Immature natural killer cell (primary cell): ENCODE results near the gene ARFIP1. TPM values are rescaled to one million over a fixed set of nuclear protein-coding genes. Genes with fewer than 3 reads are reported as not detected.
A peak's percentile ranks its signal among the peaks of the same experiment; 100 is the strongest.

ENCODE experiments used
- DNase-seq, 3 donors: peaks; one replicate each; pipeline ENCODE4 v3.0.0; 2022; ENCODE audit warnings: mixed read lengths in 1 of 3
- H3K27ac Mint-ChIP-seq, 6 donors: one replicate each; pipeline ENCODE4 v1.8.0; 2020; ENCODE audit warnings: mixed read lengths in 6 of 6, mild to moderate bottlenecking in 5 of 6, inconsistent platforms in 4 of 6, moderate library complexity in 3 of 6
- H3K27me3 Mint-ChIP-seq, 3 donors: one replicate each; pipeline ENCODE4 v1.8.0; 2020 to 2021; ENCODE audit warnings: low read depth in 3 of 3, mild to moderate bottlenecking in 3 of 3, mixed read lengths in 3 of 3, moderate library complexity in 3 of 3, inconsistent platforms in 1 of 3
- H3K36me3 Mint-ChIP-seq, 3 donors: one replicate each; pipeline ENCODE4 v1.8.0; 2020; ENCODE audit warnings: mixed read lengths in 3 of 3, inconsistent platforms in 2 of 3, mild to moderate bottlenecking in 2 of 3
- H3K4me1 Mint-ChIP-seq, 2 donors: one replicate each; pipeline ENCODE4 v1.8.0; 2020; ENCODE audit warnings: inconsistent platforms in 2 of 2, mild to moderate bottlenecking in 2 of 2, mixed read lengths in 2 of 2, moderate library complexity in 1 of 2
- H3K4me3 Mint-ChIP-seq, 5 donors: one replicate each; pipeline ENCODE4 v1.8.0; 2020; ENCODE audit warnings: mild to moderate bottlenecking in 5 of 5, mixed read lengths in 5 of 5, inconsistent platforms in 3 of 5, moderate library complexity in 3 of 5
- H3K9me3 Mint-ChIP-seq, 6 donors: one replicate each; pipeline ENCODE4 v1.8.0; 2020; ENCODE audit warnings: mild to moderate bottlenecking in 6 of 6, mixed read lengths in 6 of 6, inconsistent platforms in 4 of 6, moderate library complexity in 3 of 6
- polyA plus RNA-seq, 3 donors: library from polyadenylated mRNA; unstranded; fragments of 300-500 nt; fragmentation: Illumina TruSeq; gene quantifications; one replicate each; pipeline ENCODE4 v1.2.3, GENCODE V29; 2021

ARFIP1 gene
- polyA plus RNA-seq, 3 donors from 2014 or later: 23.2 to 31.0 (median 25.6) TPM

DNA sequence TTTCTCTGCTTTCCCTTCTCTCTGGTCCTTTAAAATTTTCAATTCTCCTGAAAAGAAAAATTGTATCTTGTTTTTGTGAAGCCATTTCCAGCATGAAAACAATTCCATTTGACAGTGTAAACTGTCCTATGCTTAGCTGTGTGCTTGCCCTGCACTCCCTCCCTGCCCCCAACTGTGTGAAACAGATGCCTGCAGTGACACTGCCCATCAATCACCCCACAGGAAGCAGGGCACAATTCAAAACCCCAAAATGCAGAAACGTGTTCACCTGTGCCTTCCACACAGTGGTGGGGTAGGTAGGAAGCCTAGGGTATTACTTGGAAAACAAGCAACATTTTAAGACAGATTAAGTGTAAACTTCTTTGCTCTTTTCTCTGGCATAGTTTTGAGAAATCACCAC, 150.1 kb downstream of the ARFIP1 start:
- H3K27me3 Mint-ChIP-seq: peaks cover 2 to 4% (median 3%) of the 10 kb centered on the region in 3 donors
- peaks cover 0 to 4% (median 3%) of the 10 kb centered on the region in 3 donors for H3K36me3 Mint-ChIP-seq
- no peak overlapping the region for H3K4me3 Mint-ChIP-seq
- H3K27ac Mint-ChIP-seq: no peak overlapping the region
- H3K4me1 Mint-ChIP-seq: peaks cover 3 to 5% of the 10 kb centered on the region in 2 donors
- H3K9me3 Mint-ChIP-seq: peaks cover 0 to 1% (median 0%) of the 10 kb centered on the region in 6 donors
- no peak for DNase-seq

DNA sequence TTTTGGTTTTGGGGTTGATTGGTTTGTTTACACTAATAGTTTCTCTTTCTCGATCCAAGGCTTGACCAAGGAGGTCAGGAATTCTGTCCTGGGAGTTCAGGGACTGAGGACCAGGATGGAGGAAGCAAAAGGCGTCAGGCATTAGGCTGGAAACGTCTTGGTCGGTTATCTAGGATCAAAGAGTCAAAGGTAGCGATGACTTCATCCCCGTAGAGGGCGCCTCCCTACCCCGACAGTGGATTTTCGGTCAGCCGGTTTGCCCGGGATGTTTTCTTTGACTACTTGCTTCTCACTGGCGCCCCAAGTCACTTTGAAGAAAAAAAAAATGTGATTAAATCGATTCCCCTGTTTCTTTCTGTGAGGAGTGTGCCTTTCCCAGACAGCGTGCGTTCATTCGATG, 155.4 kb downstream of the ARFIP1 start:
- Mint-ChIP-seq H3K9me3 (peaks cover 0 to 1% (median 0%) of the 10 kb centered on the region in 6 donors), H3K27ac (no peak overlapping the region), H3K27me3 (peaks cover 10 to 25% (median 14%) of the 10 kb centered on the region in 3 donors), H3K4me3 (peak overlapping the region; percentile 73 to 82 (median 79)), H3K36me3 (no peaks in the 10 kb centered on the region), H3K4me1 (peaks cover 23 to 26% of the 10 kb centered on the region in 2 donors)
- no peak for DNase-seq

DNA sequence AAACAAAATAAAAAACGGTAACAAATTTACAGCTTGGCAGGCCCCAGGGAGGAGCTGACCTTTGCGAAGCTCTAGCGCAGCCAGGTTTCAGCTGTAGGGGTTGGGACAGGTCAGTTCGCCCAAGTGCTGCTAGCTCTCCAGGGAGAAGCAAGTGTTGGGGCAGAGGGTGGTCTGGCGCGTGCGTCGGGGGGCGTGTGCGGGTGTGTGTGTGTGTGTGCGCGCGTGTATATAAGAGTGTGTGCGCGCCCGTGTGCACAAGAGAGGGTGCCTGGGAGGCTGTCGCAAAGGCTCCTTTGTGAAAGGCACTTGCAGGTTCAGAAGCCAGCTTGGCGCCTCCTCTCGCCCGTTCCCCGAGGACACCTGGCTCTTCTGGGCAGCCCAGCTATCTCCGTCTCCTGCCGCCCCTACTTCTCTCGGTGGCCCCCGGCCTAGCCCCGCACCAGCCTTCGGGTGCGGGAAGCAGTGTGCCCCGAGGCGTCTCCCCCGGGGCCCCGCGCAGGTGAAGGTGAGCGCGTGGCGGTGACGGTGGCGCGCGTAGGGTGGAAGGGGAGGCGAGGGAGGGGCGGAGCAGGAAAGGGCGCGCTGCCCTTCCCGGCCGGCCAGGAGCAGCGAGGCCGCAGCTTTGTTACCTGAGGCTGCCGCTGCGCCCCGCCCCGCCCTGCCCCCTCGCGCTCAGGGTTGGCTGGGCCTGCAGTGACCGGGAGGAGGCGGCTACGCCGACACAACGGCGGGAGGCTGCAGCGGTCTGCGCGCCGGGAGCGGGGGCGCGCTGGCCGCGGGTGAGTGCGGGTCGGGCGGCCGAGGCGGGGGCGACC, 156.1 kb downstream of the ARFIP1 start, which contains the start of gene FHDC1:
FHDC1 (plus strand) TSS at position 693 of the 815 bp plus-strand sequence. CDS start 6,735 bp downstream, outside the sequence.
- Mint-ChIP-seq H3K4me3 (peak within 1 kb of the TSS; percentile 73 to 82 (median 79)), H3K9me3 (peaks cover 0 to 1% (median 0%) of the 10 kb centered on the region in 6 donors), H3K36me3 (no peaks in the 10 kb centered on the region), H3K4me1 (peaks cover 23 to 26% of the 10 kb centered on the region in 2 donors), H3K27me3 (peaks cover 10 to 28% (median 14%) of the 10 kb centered on the region in 3 donors), H3K27ac (no peak within 1 kb of the TSS)
- peak in 1 of 3 donors; percentile 6 for DNase-seq

DNA sequence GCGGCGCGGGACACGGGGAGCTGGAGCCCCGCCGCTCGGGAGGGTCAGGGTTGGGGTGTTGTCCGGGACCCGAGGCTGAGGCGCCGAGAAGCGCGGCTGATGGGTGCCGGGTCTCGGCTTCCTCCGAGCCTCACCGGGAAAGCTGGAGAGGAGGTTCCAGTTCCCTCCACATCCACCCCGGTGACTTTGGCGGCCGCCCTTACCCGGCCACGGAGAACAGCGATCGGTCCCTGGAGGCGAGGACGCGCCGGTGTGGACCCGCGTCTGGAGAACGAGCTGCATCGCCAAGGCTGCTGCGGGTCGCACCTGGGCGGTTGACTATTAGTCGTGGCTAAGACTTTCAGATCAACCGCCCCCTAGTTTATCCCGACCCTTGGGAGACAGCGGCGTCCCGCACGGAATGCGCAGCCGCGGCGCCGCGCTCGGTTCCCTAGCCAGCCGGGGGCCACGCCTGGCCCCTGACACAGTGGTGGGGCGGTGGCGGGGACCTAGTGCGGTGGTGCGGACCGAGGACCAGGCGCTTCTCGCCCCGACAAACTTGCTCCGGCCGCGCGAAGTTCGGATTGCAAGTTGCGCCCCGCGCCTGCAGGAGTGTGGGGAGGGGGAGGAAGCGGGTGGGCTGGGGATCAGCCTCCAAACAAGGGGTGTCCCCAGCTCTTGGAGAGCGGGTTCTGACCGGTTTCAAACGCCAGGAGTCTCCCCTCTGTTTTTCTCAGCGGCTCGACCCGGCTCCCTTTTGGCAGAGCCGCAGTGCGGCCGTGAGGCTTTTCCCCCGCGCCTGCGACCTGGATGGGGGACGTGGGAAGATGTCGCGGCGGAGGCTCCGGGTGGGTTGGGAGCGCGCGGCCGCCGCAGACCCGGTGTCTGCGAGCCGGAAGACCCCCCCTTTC, 156.9 kb downstream of the ARFIP1 start:
- Mint-ChIP-seq H3K9me3 (peaks cover 0 to 1% (median 0%) of the 10 kb centered on the region in 6 donors), H3K27ac (no peak overlapping the region), H3K4me3 (peak overlapping the region; percentile 63 to 77 (median 65)), H3K36me3 (no peaks in the 10 kb centered on the region), H3K27me3 (peaks cover 10 to 31% (median 14%) of the 10 kb centered on the region in 3 donors), H3K4me1 (peaks cover 23 to 26% of the 10 kb centered on the region in 2 donors)
- DNase-seq: peak in 2 of 3 donors; percentile 17 to 19

DNA sequence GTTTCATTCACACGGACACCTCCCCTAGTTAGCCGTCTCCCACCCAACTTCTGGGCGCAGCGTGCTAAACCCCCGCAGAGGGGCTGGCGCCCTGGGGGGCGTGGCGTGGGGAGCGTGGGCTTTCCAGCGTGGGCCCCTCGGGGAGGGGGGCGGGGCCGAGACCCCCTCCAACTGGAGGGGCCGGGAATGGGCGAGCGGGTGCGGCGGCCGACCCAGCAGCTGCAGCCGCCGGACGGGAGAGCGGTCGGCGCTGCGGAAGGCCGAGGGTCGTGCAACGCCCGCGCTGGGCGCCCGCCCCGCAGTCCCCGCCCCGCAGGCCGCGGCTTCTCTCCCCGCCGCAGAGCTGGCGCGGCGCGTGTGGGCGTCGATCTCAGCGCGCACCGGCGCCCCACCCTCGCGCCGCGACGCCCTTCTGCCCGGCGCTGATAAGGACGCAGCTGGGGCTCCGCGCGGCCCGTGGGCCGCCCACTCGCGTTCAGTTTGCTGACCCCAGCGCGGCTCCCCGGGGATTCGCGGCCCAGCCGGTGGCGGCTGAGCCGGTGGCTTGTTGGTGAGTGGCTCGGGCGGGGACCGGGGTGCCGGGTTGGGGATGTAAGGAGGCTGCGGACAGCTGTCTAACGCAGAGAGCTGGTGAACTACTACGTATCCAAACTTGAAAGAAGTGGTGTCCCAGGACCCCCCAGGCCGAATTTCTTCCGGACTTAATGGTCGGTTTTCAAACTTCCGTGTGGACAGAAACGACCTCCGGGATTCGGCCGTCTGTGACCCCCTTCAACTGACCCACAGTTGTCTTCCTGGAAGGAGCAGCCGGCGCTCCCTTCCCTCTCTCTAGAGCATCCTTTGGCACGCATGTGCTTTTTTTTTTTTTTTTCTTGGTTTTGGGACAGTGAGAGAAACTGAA, 157.8 kb downstream of the ARFIP1 start:
- Mint-ChIP-seq H3K27ac (no peak overlapping the region), H3K36me3 (no peaks in the 10 kb centered on the region), H3K27me3 (peaks cover 10 to 31% (median 14%) of the 10 kb centered on the region in 3 donors), H3K4me1 (peaks cover 23 to 26% of the 10 kb centered on the region in 2 donors), H3K4me3 (peak overlapping the region; percentile 83 to 91 (median 88)), H3K9me3 (peaks cover 0 to 1% (median 0%) of the 10 kb centered on the region in 6 donors)
- peak in 2 of 3 donors; percentile 21 for DNase-seq

DNA sequence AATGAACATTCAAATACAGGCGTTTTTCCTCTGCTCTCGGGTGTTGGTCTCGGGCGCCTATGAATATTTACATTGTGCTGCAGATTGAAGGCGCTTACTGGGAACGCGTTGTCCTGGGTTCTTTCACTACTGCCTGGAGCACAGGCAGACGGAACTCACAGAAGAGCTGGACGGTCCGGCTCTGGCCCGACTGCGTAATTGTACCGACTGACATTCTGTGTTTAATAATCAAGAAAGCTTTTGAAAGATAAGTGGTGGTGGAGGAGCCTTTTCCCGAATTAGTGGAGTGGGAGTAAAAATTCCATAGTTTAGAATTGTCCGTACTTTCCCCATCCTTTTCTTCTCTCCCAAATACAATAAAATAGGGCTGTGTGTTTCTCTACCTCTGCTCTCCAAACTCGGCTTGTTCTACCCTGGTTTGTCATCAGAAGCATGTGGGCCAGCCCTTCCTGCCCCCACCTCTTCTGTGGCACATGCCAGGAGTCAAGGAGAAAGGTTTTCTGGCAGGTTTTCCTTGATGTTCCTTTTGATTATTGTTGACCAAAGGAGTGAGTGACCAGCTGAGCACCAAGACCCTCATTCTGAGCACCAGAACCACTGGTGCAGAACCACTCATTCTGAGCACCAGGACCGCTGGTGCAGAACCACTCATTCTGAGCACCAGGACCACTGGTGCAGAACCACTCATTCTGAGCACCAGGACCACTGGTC, 158.6 kb downstream of the ARFIP1 start:
- Mint-ChIP-seq H3K36me3 (no peaks in the 10 kb centered on the region), H3K27me3 (peaks cover 10 to 31% (median 14%) of the 10 kb centered on the region in 3 donors), H3K4me1 (peaks cover 23 to 26% of the 10 kb centered on the region in 2 donors), H3K9me3 (peaks cover 0 to 1% (median 0%) of the 10 kb centered on the region in 6 donors), H3K27ac (no peak overlapping the region), H3K4me3 (peak overlapping the region; percentile 83 to 91 (median 88))
- no peak for DNase-seq

DNA sequence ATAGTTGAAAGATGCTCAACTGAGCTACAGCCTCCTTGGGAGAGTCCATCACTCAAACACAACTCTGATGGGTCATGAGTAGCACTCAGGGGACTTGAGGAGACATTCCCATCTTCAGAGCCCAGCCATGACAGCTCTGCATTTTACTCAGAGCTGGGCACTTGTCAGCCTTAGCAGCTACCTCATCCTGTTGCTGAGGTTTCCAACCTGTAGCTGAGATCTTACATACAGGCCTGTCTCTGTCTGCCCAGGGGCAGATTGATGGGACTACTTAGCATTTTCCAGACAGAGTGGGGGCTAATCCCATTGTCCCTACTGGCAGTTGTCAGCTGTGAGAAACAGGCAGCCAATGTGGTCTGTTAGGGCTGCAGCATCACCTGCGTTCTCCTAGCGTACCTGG, 159.9 kb downstream of the ARFIP1 start:
- Mint-ChIP-seq H3K36me3 (peaks cover 0 to 6% (median 0%) of the 10 kb centered on the region in 3 donors), H3K27ac (no peak overlapping the region), H3K9me3 (no peaks in the 10 kb centered on the region), H3K27me3 (peaks cover 8 to 31% (median 14%) of the 10 kb centered on the region in 3 donors), H3K4me3 (no peak overlapping the region), H3K4me1 (peaks cover 20 to 23% of the 10 kb centered on the region in 2 donors)
- DNase-seq: no peak

DNA sequence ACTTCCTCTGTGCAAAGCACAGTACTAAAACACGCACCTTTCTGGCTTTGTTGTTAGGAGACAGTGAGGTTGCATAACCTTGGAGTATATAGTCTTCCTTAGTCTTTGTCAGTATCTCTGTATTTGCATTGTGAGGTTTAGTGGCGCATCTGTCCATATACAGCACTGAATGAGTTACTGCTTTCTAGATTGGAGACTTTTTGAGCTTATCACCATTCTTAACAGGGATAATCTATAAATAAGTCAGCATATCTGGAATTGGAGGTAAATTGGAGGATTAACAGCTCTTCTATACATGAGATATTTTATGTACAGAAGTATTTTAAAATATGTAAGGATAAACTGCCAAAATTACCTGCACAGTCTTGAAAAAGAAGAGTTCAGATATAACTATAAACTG, 160.7 kb downstream of the ARFIP1 start:
- peaks cover 14 to 15% of the 10 kb centered on the region in 2 donors for H3K4me1 Mint-ChIP-seq
- peaks cover 8 to 29% (median 10%) of the 10 kb centered on the region in 3 donors for H3K27me3 Mint-ChIP-seq
- peak overlapping the region in 2 of 5 donors; percentile 4 to 45 for H3K4me3 Mint-ChIP-seq
- peaks cover 0 to 7% (median 3%) of the 10 kb centered on the region in 3 donors for H3K36me3 Mint-ChIP-seq
- no peak for DNase-seq
- H3K27ac Mint-ChIP-seq: no peak overlapping the region
- H3K9me3 Mint-ChIP-seq: no peaks in the 10 kb centered on the region

DNA sequence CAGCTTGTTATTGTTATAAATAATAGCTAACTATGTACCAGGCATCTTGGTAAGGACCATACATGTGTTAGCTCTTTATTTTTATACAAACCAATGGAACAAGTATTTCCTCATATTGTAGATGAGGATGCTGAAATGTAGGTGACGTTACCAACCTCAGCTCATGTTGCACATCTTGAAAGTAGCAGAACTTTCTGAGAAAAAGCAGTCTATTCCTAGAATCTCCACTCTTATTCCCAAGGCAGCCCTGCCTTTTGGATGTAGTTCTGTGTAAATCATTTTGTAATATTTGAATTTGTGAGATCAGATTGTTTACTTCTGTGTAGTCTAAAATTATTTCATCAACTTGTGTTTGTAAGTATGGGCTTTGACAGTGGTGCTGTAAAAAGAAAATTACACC, 161.7 kb downstream of the ARFIP1 start:
- Mint-ChIP-seq H3K27me3 (peaks cover 5 to 26% (median 10%) of the 10 kb centered on the region in 3 donors), H3K36me3 (peaks cover 0 to 7% (median 3%) of the 10 kb centered on the region in 3 donors), H3K4me1 (peaks cover 10 to 12% of the 10 kb centered on the region in 2 donors), H3K9me3 (no peaks in the 10 kb centered on the region), H3K4me3 (no peak overlapping the region), H3K27ac (no peak overlapping the region)
- DNase-seq: no peak

DNA sequence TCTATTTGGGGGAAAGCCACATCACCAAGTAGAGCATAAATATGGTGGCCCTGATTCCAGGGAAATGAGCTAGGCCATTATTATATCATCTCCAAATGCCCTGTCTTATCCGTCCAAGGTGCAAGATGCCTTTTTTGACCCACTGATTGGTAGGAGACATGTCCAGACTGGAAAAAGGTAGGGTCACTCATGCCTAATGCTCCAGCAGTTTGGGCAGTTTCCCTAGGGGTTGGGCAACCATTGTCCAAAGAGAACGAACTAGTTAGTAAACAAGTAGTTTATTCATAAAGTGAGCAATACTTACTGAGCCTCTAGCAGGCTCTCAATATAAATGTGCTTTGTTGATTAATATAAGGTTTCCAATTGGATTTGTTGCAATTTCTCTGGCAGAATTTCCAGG, 162.6 kb downstream of the ARFIP1 start:
- Mint-ChIP-seq H3K4me3 (no peak overlapping the region), H3K4me1 (peaks cover 10 to 12% of the 10 kb centered on the region in 2 donors), H3K9me3 (no peaks in the 10 kb centered on the region), H3K36me3 (peaks cover 0 to 7% (median 3%) of the 10 kb centered on the region in 3 donors), H3K27ac (no peak overlapping the region), H3K27me3 (peaks cover 5 to 26% (median 10%) of the 10 kb centered on the region in 3 donors)
- DNase-seq: no peak

DNA sequence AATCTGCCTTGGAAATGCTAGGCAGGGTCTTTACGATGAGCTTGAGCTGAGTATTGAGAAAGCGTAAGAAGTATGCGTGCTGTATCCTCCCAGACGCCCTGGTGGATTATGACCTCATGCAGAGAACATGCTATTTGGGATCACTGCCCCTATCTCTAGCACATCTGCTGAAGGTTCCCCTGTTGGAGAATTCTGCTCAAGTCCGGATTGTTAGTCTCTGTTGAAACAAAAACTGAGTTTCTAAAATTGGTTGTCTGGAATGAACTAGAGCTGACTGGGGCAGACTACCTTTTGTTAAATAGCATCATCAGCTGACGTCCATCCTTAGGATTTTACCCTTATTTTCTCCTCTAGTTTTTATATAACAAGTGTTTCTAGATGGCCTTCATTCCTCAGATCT, 163.9 kb downstream of the ARFIP1 start:
- DNase-seq: no peak
- Mint-ChIP-seq H3K27me3 (peaks cover 0 to 19% (median 1%) of the 10 kb centered on the region in 3 donors), H3K4me3 (no peak overlapping the region), H3K36me3 (peaks cover 0 to 10% (median 3%) of the 10 kb centered on the region in 3 donors), H3K27ac (no peak overlapping the region), H3K9me3 (no peaks in the 10 kb centered on the region), H3K4me1 (peaks cover 2% of the 10 kb centered on the region in 2 donors)

DNA sequence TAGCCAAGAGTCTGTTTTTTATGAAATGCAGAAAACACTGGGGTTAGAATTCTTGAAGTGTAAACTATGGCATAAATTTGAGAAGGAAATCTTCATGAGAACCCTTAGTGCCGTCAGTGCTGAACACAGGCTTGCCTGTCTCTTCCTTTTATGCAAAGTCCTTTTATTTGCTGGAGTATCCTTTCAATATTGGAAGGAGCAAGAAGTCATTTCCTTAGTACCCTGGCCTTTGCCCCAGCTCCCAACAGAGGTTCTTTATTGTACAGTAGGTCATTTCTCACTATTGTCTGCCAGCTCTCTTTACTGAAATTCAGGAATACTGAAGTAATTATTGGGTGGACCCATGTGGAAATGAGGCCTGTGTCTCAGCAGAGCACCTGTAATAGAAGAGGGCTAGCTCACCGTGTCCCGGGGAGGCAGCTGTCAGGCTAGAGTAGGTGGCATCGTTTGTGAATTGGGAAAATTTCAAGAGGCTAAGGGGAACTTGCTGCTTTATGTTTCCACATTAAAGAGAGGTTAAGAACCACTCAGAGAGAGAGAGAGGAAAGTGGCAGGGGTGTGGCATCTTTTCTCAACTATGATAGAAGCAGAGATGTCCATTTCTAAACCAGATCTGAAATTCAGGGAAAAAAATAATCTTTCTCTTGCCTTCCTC, 165.0 kb downstream of the ARFIP1 start:
- Mint-ChIP-seq H3K4me1 (no peaks in the 10 kb centered on the region), H3K27ac (no peak overlapping the region), H3K27me3 (peaks cover 0 to 10% (median 1%) of the 10 kb centered on the region in 3 donors), H3K36me3 (peaks cover 0 to 10% (median 3%) of the 10 kb centered on the region in 3 donors), H3K4me3 (no peak overlapping the region), H3K9me3 (no peaks in the 10 kb centered on the region)
- DNase-seq: no peak
